HepG2 (cell line): Measurements from ENCODE around the gene DLST. TPM values are rescaled to one million over a fixed set of nuclear protein-coding genes. Genes with fewer than 3 reads are reported as not detected.

Experiments used
- ATAC-seq: fragments of 200-7000 bp; cut with Tn5 transposase; 3 replicates; pipeline ENCODE4 v1.9.1; 2020; ENCODE audit warnings: mild to moderate bottlenecking, moderate library complexity
- BruUV-seq: library from RNA; stranded (reverse); fragments of 400-500 nt; replicated peaks from 2 replicates; lab custom pipeline; 2021; lab: Mats Ljungman, UMichigan
- CTCF ChIA-PET: fragments of 300-600 bp; formaldehyde crosslinking; extraction: SDS; loops from one replicate; lab custom pipeline; 2021; ENCODE audit warnings: low total read pairs, inconsistent platforms, low intra/inter-chr PET ratio; lab: Yijun Ruan, JAX
- POLR2A ChIA-PET: fragments of 350-600 bp; sonication (Branson Sonifier 250); formaldehyde crosslinking; loops from one replicate; lab custom pipeline; 2020; ENCODE audit warnings: antibody characterized with exemption, inconsistent platforms; lab: Yijun Ruan, JAX
- DNase-seq: peaks from one replicate; pipeline ENCODE4 v3.0.0-alpha.2; 2015; ENCODE audit warnings: low spot score
- FAIRE-seq: peaks from 3 replicates; lab custom pipeline; 2011; peaks lifted over from hg19 to GRCh38; lab: Jason Lieb, UNC
- H2AFZ ChIP-seq: one replicate; pipeline ENCODE4 v1.6.1; 2011; ENCODE audit warnings: low read length, inconsistent platforms
- H3K27ac ChIP-seq: fragments of 300-600 bp; 3 replicates; pipeline ENCODE4 v1.8.0; 2011; ENCODE audit warnings: mixed run types, mild to moderate bottlenecking, mixed read lengths, low read length, inconsistent platforms; ENCODE audit not compliant: insufficient read depth; ENCODE audit errors: extremely low read length
- H3K27me3 ChIP-seq, 2 experiments: fragments of 200-600 bp in 1 of 2; 2 replicates in 1 of 2; 3 replicates in 1 of 2; pipeline versions ENCODE4 v1.6.0 to v1.8.0; 2011; ENCODE audit warnings: low read length in 2 of 2, mild to moderate bottlenecking in 2 of 2, moderate library complexity in 2 of 2, inconsistent platforms in 1 of 2; ENCODE audit not compliant: insufficient read depth in 2 of 2, control insufficient read depth in 1 of 2
- H3K36me3 ChIP-seq, 2 experiments: fragments of 200-600 bp in 1 of 2; replicated peaks in 1 of 2; 2 replicates in 1 of 2; 3 replicates in 1 of 2; pipeline versions ENCODE4 v1.5.1 to v1.8.0; 2011; ENCODE audit warnings: low read length in 2 of 2, inconsistent platforms in 1 of 2; ENCODE audit not compliant: insufficient read depth in 2 of 2, control insufficient read depth in 1 of 2
- H3K4me1 ChIP-seq: 2 replicates; pipeline ENCODE4 v1.5.1; 2012; ENCODE audit warnings: low read length, inconsistent platforms; ENCODE audit not compliant: insufficient read depth
- H3K4me2 ChIP-seq: 2 replicates; pipeline ENCODE4 v1.6.0; 2011; ENCODE audit warnings: low read depth, low read length, inconsistent platforms
- H3K4me3 ChIP-seq, 3 experiments: fragments of 200-600 bp in 1 of 3; sonication (generic), shearing (Covaris generic) in 1 of 3; replicated peaks in 1 of 3; 2 replicates each; pipeline ENCODE4 v1.5.1; 2011 to 2016; ENCODE audit warnings: low read length in 3 of 3, inconsistent platforms in 2 of 3, low read depth in 2 of 3, mild to moderate bottlenecking in 2 of 3, control low read depth in 1 of 3, mixed read lengths in 1 of 3; ENCODE audit not compliant: insufficient read depth in 1 of 3
- H3K79me2 ChIP-seq: one replicate; pipeline ENCODE4 v1.6.1; 2011; ENCODE audit warnings: low read length, inconsistent platforms; ENCODE audit not compliant: insufficient read depth
- H3K9ac ChIP-seq: 2 replicates; pipeline ENCODE4 v1.6.0; 2011; ENCODE audit warnings: mild to moderate bottlenecking, low read depth, low read length, inconsistent platforms; ENCODE audit not compliant: insufficient read depth
- H3K9me3 ChIP-seq: 2 replicates; pipeline ENCODE4 v1.5.1; 2012; ENCODE audit warnings: mild to moderate bottlenecking, low read length
- H4K20me1 ChIP-seq: 2 replicates; pipeline ENCODE4 v1.6.0; 2011; ENCODE audit warnings: inconsistent platforms, mild to moderate bottlenecking, low read length, moderate library complexity; ENCODE audit not compliant: insufficient read depth
- ATM ChIP-seq: fragments of 450-650 bp; IDR thresholded peaks from 2 replicates; pipeline ENCODE4 v1.7.1; 2017; ENCODE audit warnings: mild to moderate bottlenecking, borderline replicate concordance
- CC2D1A ChIP-seq: sonication (generic); formaldehyde crosslinking; IDR thresholded peaks from 2 replicates; pipeline ENCODE4 v1.8.1; 2023; ENCODE audit warnings: mild to moderate bottlenecking, missing genetic modification reagents
- GATAD1 ChIP-seq: IDR thresholded peaks from 2 replicates; pipeline ENCODE4 v1.6.1; 2016; ENCODE audit warnings: missing genetic modification reagents, missing compliant biosample characterization
- SALL1 ChIP-seq: sonication (generic); formaldehyde crosslinking; IDR thresholded peaks from 2 replicates; pipeline ENCODE4 v1.8.0; 2022; ENCODE audit warnings: mild to moderate bottlenecking, missing genetic modification reagents
- SAP130 ChIP-seq: IDR thresholded peaks from 2 replicates; pipeline ENCODE4 v1.6.1; 2016; ENCODE audit warnings: low read depth
- TCF12 ChIP-seq, 2 experiments: fragments of 450-650 bp in 1 of 2; sonication (generic) in 1 of 2; formaldehyde crosslinking in 1 of 2; IDR thresholded peaks; 2 replicates each; pipeline versions ENCODE4 v1.6.1 to v1.8.0; 2017 to 2022; ENCODE audit warnings: antibody characterized with exemption in 1 of 2, mild to moderate bottlenecking in 1 of 2, missing genetic modification reagents in 1 of 2, moderate library complexity in 1 of 2
- ZBTB25 ChIP-seq: IDR thresholded peaks from 2 replicates; pipeline ENCODE4 v1.6.1; 2018; ENCODE audit warnings: missing genetic modification reagents
- ZBTB38 ChIP-seq: sonication (generic); formaldehyde crosslinking; IDR thresholded peaks from 2 replicates; pipeline ENCODE4 v1.5.1; 2020; ENCODE audit warnings: mild to moderate bottlenecking, missing genetic modification reagents
- ZEB1 ChIP-seq: IDR thresholded peaks from 2 replicates; pipeline ENCODE4 v1.6.1; 2012; ENCODE audit warnings: mild to moderate bottlenecking, low read depth, inconsistent platforms; ENCODE audit not compliant: insufficient replicate concordance
- ZNF382 ChIP-seq: sonication (generic); formaldehyde crosslinking; IDR thresholded peaks from 2 replicates; pipeline ENCODE4 v1.5.0; 2020; ENCODE audit warnings: missing genetic modification reagents, mild to moderate bottlenecking, borderline replicate concordance
- ZNF709 ChIP-seq: sonication (generic); formaldehyde crosslinking; IDR thresholded peaks from 2 replicates; pipeline ENCODE4 v1.5.0; 2020; ENCODE audit warnings: mild to moderate bottlenecking, missing genetic modification reagents
- ZNF724P ChIP-seq: sonication (generic); formaldehyde crosslinking; IDR thresholded peaks from 2 replicates; pipeline ENCODE4 v1.8.0; 2022; ENCODE audit warnings: missing genetic modification reagents, borderline replicate concordance
- ZNF782 ChIP-seq: sonication (generic); formaldehyde crosslinking; IDR thresholded peaks from 2 replicates; pipeline ENCODE4 v1.4.0; 2020; ENCODE audit warnings: missing genetic modification reagents, mild to moderate bottlenecking, borderline replicate concordance
- ZNF841 ChIP-seq: sonication (generic); formaldehyde crosslinking; IDR thresholded peaks from 2 replicates; pipeline ENCODE4 v1.8.1; 2023; ENCODE audit warnings: missing genetic modification reagents, borderline replicate concordance
- WGBS: methylation state at CpG from one replicate; pipeline ENCODE4 v1.1.6; 2017; ENCODE audit warnings: low lambda C conversion rate; 5-methylcytosine and 5-hydroxymethylcytosine counted together
- in situ Hi-C: cut with HindIII; loops from 2 replicates; pipeline ENCODE4 v1.10.0; 2017; ENCODE audit warnings: low pct_unique_long_range_greater_than_20kb; ENCODE audit not compliant: extremely low pct_ligation_motif_present
- intact Hi-C: fragments of 100-400 bp; cut with micrococcal nuclease; formaldehyde crosslinking; loops from one replicate; pipeline ENCODE4 v1.10.0; 2022; ENCODE audit not compliant: unreplicated experiment
- polyA plus RNA-seq, 8 experiments: library from polyadenylated mRNA; depleted of rRNA in 3 of 8; stranded (reverse) in 7 of 8; unstranded in 1 of 8; fragments of >200 nt; fragmentation: Illumina TruSeq in 4 of 8; extraction: Trizol in 4 of 8; gene quantifications; 2 replicates each; pipeline versions ENCODE4 v1.2.1 to v1.2.3, GENCODE V29; 2011 to 2016; ENCODE audit warnings: low read depth in 4 of 8, missing spikeins in 1 of 8, mixed read lengths in 1 of 8; ENCODE audit not compliant: insufficient read depth in 1 of 8
- total RNA-seq, 5 experiments: library from RNA; depleted of rRNA; stranded (reverse); fragments of >200 nt; fragmentation: Illumina TruSeq; extraction: Trizol; gene quantifications; 2 replicates each; pipeline ENCODE4 v1.2.3, GENCODE V29; 2016; ENCODE audit warnings: low read depth in 1 of 5
- TF ChIP-seq, protein P1 (sequence below): sonication (generic); formaldehyde crosslinking; IDR thresholded peaks from 2 replicates; pipeline ENCODE4 v1.5.0; 2020; ENCODE audit warnings: missing genetic modification reagents, mild to moderate bottlenecking, borderline replicate concordance

Gene DLST
- total and polyA plus RNA-seq, 2 of the 13 experiments (the other 11 are each of a cell fraction or from before 2014, with no cell fraction given): 56.5 to 94.3 TPM

GRCh38 chr14:74934041-74934440 lies 52.3 kb downstream of the DLST start (continued):
- TF ChIP-seq TCF12 (IDR thresholded peaks at IDR 0.05): no peak
- no peak for TF ChIP-seq TCF12 (CRISPR knock-in tag; IDR thresholded peaks at IDR 0.05)
- no peak for TF ChIP-seq ZNF782
- TF ChIP-seq, all 625 proteins: peak for 0

DNA sequence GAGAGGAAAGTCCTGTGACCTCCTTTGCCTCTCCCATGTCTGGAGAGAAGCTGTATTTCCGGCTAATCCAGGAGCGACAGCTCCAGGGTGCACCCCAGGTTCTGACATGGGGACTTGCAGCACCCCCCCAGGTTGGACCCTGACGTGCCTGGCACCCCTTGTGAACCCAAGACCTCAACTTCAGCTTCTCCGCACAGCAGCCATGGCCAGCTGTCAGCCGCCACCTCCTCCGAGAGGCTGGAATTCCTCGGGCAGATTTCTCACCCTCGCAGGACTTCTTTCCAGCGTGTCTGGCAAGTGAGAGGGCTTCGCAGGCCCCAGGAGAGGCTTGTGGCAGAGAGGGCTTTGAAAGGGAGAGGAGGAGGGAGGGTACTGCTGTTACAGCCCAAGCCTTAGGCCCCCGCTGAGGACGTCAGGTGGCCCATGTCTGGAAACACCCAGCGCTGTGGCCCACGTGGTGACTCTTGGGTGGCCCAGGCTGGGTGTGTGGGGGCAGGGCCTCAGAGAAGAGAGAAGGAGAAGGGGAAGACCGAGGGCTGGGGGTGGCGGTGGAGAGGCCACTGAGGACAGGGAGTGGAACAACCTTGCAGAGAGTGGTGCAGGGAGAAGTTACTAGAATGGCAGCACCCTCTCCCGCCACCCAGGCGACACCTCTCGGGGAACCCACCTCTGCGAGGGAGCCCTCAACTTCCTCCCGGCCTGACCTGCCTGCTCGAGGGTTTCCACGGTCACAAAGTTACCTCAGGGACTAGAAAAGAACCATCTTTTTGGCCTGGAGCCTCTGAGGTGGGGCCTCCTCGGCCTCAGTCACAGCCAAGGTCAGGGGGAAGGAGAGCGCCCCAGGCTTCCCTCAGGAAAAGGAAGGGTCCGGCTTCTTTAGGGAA lies 53.0 kb downstream of the DLST start:
- POLR2A ChIA-PET: interaction anchor here (0.5 to 2.4 kb wide), 3 partner anchors 12 to 94 kb away, joined by 3 to 9 read pairs (median 3); partner anchors contain the start of gene RPS6KL1
- intact Hi-C loops: no loop called here
- Histone ChIP-seq H2AFZ (no peak overlapping the region), H3K4me2 (peak overlapping the region; percentile 33; the same call in 1 of the 2 replicates), H3K36me3 (no peaks in the 10 kb centered on the region), H3K9ac (0 out of 2 replicates have a peak overlapping the region, but pooled peaks have one; percentile 8), H3K9me3 (no peaks in the 10 kb centered on the region), H3K27me3 (no peaks in the 10 kb centered on the region; a peak in 2 of 5 replicates), H3K4me3 (no peak overlapping the region), H3K4me1 (peaks cover 41% of the 10 kb centered on the region), H3K79me2 (no peaks in the 10 kb centered on the region), H4K20me1 (no peaks in the 10 kb centered on the region), H3K27ac (no peak overlapping the region)
- no peak for FAIRE-seq
- CTCF ChIA-PET: no interaction called here
- WGBS: 62% methylated on average over 22 of the region's 26 CpGs
- DNase-seq: no peak
- ATAC-seq: peak; percentile 9
- in situ Hi-C loops: no loop called here
- BruUV-seq: no TSS peak
- no peak for TF ChIP-seq ZNF709
- no peak for TF ChIP-seq ZNF724P
- TF ChIP-seq GATAD1 (CRISPR knock-in tag): no peak
- no peak for TF ChIP-seq CC2D1A
- TF ChIP-seq ZBTB38: peak; percentile 17; the same call in 1 of the 2 replicates
- TF ChIP-seq SAP130 (CRISPR knock-in tag): no peak
- TF ChIP-seq ZNF382: no peak
- TF ChIP-seq ZNF841 (CRISPR knock-in tag): no peak
- TF ChIP-seq ATM: no peak
- no peak for TF ChIP-seq ZBTB25 (CRISPR knock-in tag)
- TF ChIP-seq ZEB1: no peak
- TF ChIP-seq SALL1 (CRISPR knock-in tag): no peak
- TF ChIP-seq, protein P1, sequence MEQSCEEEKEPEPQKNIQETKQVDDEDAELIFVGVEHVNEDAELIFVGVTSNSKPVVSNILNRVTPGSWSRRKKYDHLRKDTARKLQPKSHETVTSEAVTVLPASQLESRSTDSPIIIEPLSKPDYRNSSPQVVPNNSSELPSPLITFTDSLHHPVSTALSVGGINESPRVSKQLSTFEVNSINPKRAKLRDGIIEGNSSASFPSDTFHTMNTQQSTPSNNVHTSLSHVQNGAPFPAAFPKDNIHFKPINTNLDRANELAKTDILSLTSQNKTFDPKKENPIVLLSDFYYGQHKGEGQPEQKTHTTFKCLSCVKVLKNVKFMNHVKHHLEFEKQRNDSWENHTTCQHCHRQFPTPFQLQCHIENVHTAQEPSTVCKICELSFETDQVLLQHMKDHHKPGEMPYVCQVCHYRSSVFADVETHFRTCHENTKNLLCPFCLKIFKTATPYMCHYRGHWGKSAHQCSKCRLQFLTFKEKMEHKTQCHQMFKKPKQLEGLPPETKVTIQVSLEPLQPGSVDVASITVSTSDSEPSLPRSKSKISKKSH (CRISPR knock-in tag): no peak
